Activated CD4-positive, alpha-beta memory T cell treated with anti-CD3 and anti-CD28 coated beads for 36 hours (primary cell): ENCODE data around the gene SIMC1. TPM values are rescaled to one million over a fixed set of nuclear protein-coding genes. Genes with fewer than 3 reads are reported as not detected.
"Not testable (repeated sequence)": the region's sequence is repeated elsewhere in the genome, so short reads cannot be mapped to it uniquely, and the experiment has no call there.

ENCODE experiments used
- CTCF ChIA-PET: fragments of 350-600 bp; sonication (Branson Sonifier 250); formaldehyde crosslinking; loops from one replicate; lab custom pipeline; 2021; ENCODE audit warnings: antibody characterized with exemption, inconsistent platforms; lab: Charles Lee
- POLR2A ChIA-PET: fragments of 350-600 bp; sonication (Branson Sonifier 250); formaldehyde crosslinking; loops from one replicate; lab custom pipeline; 2021; ENCODE audit warnings: antibody characterized with exemption; lab: Charles Lee
- DNase-seq: peaks from one replicate; pipeline ENCODE4 v3.0.0-alpha.2; 2020
- H3K27ac Mint-ChIP-seq: one replicate; pipeline ENCODE4 v1.8.0; 2021; ENCODE audit warnings: mixed read lengths
- H3K27me3 Mint-ChIP-seq: one replicate; pipeline ENCODE4 v1.8.0; 2021; ENCODE audit warnings: mixed read lengths
- H3K36me3 Mint-ChIP-seq: one replicate; pipeline ENCODE4 v1.8.0; 2021; ENCODE audit warnings: mixed read lengths
- H3K4me1 Mint-ChIP-seq: one replicate; pipeline ENCODE4 v1.8.0; 2021; ENCODE audit warnings: low read depth, mixed read lengths
- H3K4me3 Mint-ChIP-seq: one replicate; pipeline ENCODE4 v1.8.0; 2021; ENCODE audit warnings: mild to moderate bottlenecking, mixed read lengths
- H3K9me3 Mint-ChIP-seq: one replicate; pipeline ENCODE4 v1.8.0; 2021; ENCODE audit warnings: mixed read lengths
- intact Hi-C: fragments of 100-400 bp; cut with micrococcal nuclease; formaldehyde crosslinking; loops from one replicate; pipeline ENCODE4 v1.15.1; 2023
- total RNA-seq, 2 experiments: library from RNA; stranded (reverse); gene quantifications; one replicate each; pipeline ENCODE4 v1.2.3, GENCODE V29; 2021

The SIMC1 gene
- total RNA-seq, 2 experiments from 2014 or later = 24.4 to 26.8 TPM

GRCh38 chr5:176257871-176258505 lies 19.8 kb downstream of the SIMC1 start:
- POLR2A ChIA-PET, H3K9me3 Mint-ChIP-seq: not testable (repeated sequence)

GRCh38 chr5:176260682-176261081 lies 22.5 kb downstream of the SIMC1 start:
- DNase-seq, intact Hi-C loops, H3K27me3 Mint-ChIP-seq, CTCF ChIA-PET, H3K27ac Mint-ChIP-seq, H3K9me3 Mint-ChIP-seq, H3K4me3 Mint-ChIP-seq, POLR2A ChIA-PET, H3K4me1 Mint-ChIP-seq: not testable (repeated sequence)
- H3K36me3 Mint-ChIP-seq = peaks cover 18% of the 10 kb centered on the region

More at GRCh38 chr5:176257871-176258505, 19.8 kb downstream of the SIMC1 start:
- H3K4me1 Mint-ChIP-seq, H3K36me3 Mint-ChIP-seq, H3K4me3 Mint-ChIP-seq, intact Hi-C loops, DNase-seq, CTCF ChIA-PET, H3K27ac Mint-ChIP-seq, H3K27me3 Mint-ChIP-seq: not testable (repeated sequence)

- DNase-seq, H3K4me3 Mint-ChIP-seq, CTCF ChIA-PET, POLR2A ChIA-PET, H3K27me3 Mint-ChIP-seq, H3K4me1 Mint-ChIP-seq, intact Hi-C loops, H3K9me3 Mint-ChIP-seq: not testable (repeated sequence)
- peaks cover 16% of the 10 kb centered on the region for H3K36me3 Mint-ChIP-seq
- peak overlapping the region; percentile 33 for H3K27ac Mint-ChIP-seq
Observed at GRCh38 chr5:176266448-176266847, 28.2 kb downstream of the SIMC1 start.

GRCh38 chr5:176289018-176289417 lies 50.8 kb downstream of the SIMC1 start:
- H3K4me1 Mint-ChIP-seq, H3K9me3 Mint-ChIP-seq, intact Hi-C loops, H3K4me3 Mint-ChIP-seq, H3K27ac Mint-ChIP-seq, CTCF ChIA-PET, DNase-seq, H3K36me3 Mint-ChIP-seq, POLR2A ChIA-PET, H3K27me3 Mint-ChIP-seq: not testable (repeated sequence)

GRCh38 chr5:176290057-176290840 lies 52.0 kb downstream of the SIMC1 start:
- H3K27me3 Mint-ChIP-seq, intact Hi-C loops, H3K4me3 Mint-ChIP-seq, H3K27ac Mint-ChIP-seq, CTCF ChIA-PET, DNase-seq, H3K4me1 Mint-ChIP-seq, H3K9me3 Mint-ChIP-seq, H3K36me3 Mint-ChIP-seq, POLR2A ChIA-PET: not testable (repeated sequence)

- H3K27me3 Mint-ChIP-seq, CTCF ChIA-PET, POLR2A ChIA-PET, H3K9me3 Mint-ChIP-seq, H3K4me3 Mint-ChIP-seq, H3K27ac Mint-ChIP-seq, intact Hi-C loops, H3K4me1 Mint-ChIP-seq, DNase-seq: not testable (repeated sequence)
- H3K36me3 Mint-ChIP-seq = peaks cover 36% of the 10 kb centered on the region
Observed at GRCh38 chr5:176305356-176305755, 67.1 kb downstream of the SIMC1 start.

GRCh38 chr5:176317534-176318374 lies 79.5 kb downstream of the SIMC1 start:
- intact Hi-C loops = no loop called here
- CTCF ChIA-PET = interaction anchor here (0.6 kb wide), 1 partner anchor 798 kb away, joined by 3 read pairs; no protein-coding TSS in a partner anchor
- DNase-seq = no peak
- no peaks in the 10 kb centered on the region for H3K27me3 Mint-ChIP-seq
- H3K36me3 Mint-ChIP-seq = peaks cover 21% of the 10 kb centered on the region
- H3K9me3 Mint-ChIP-seq = no peaks in the 10 kb centered on the region
- no peak overlapping the region for H3K4me3 Mint-ChIP-seq
- no peaks in the 10 kb centered on the region for H3K4me1 Mint-ChIP-seq
- no peak overlapping the region for H3K27ac Mint-ChIP-seq
- POLR2A ChIA-PET = no interaction called here

GRCh38 chr5:176319827-176320554 lies 81.8 kb downstream of the SIMC1 start:
- Mint-ChIP-seq H3K27ac (no peak overlapping the region), H3K4me3 (no peak overlapping the region), H3K27me3 (no peaks in the 10 kb centered on the region), H3K9me3 (no peaks in the 10 kb centered on the region), H3K36me3 (peaks cover 24% of the 10 kb centered on the region), H3K4me1 (no peaks in the 10 kb centered on the region)
- no peak for DNase-seq
- ChIA-PET POLR2A (no interaction called here), CTCF (no interaction called here)
- intact Hi-C loops = no loop called here

- Mint-ChIP-seq H3K27me3 (no peaks in the 10 kb centered on the region), H3K9me3 (no peaks in the 10 kb centered on the region), H3K36me3 (peaks cover 19% of the 10 kb centered on the region), H3K27ac (no peak overlapping the region), H3K4me3 (no peak overlapping the region), H3K4me1 (no peaks in the 10 kb centered on the region)
- ChIA-PET CTCF (no interaction called here), POLR2A (no interaction called here)
- intact Hi-C loops = no loop called here
- no peak for DNase-seq
Observed at GRCh38 chr5:176320577-176320976, 82.4 kb downstream of the SIMC1 start.

- ChIA-PET CTCF (no interaction called here), POLR2A (no interaction called here)
- intact Hi-C loops = no loop called here
- H3K9me3 Mint-ChIP-seq = peaks cover 6% of the 10 kb centered on the region
- no peak overlapping the region for H3K27ac Mint-ChIP-seq
- no peak overlapping the region for H3K4me3 Mint-ChIP-seq
- no peaks in the 10 kb centered on the region for H3K4me1 Mint-ChIP-seq
- H3K36me3 Mint-ChIP-seq = peaks cover 15% of the 10 kb centered on the region
- no peaks in the 10 kb centered on the region for H3K27me3 Mint-ChIP-seq
- DNase-seq = no peak
Observed at GRCh38 chr5:176334031-176334770, 96.0 kb downstream of the SIMC1 start.

- Mint-ChIP-seq H3K4me3 (no peak overlapping the region), H3K27me3 (no peaks in the 10 kb centered on the region), H3K27ac (no peak overlapping the region), H3K4me1 (no peaks in the 10 kb centered on the region), H3K9me3 (peaks cover 6% of the 10 kb centered on the region), H3K36me3 (peaks cover 12% of the 10 kb centered on the region)
- POLR2A ChIA-PET = no interaction called here
- intact Hi-C loops = no loop called here
- CTCF ChIA-PET = no interaction called here
- DNase-seq = no peak
Observed at GRCh38 chr5:176337913-176338312, 99.7 kb downstream of the SIMC1 start.
